Left hindlimb (tissue), 1 donor: ENCODE results near the gene NAPG.
"Not testable (repeated sequence)": the region's sequence is repeated elsewhere in the genome, so short reads cannot be mapped to it uniquely, and the experiment has no call there.

ENCODE experiments used
- DNase-seq: peaks from one replicate; pipeline ENCODE4 v3.0.0-alpha.2; 2018

Gene NAPG

DNA sequence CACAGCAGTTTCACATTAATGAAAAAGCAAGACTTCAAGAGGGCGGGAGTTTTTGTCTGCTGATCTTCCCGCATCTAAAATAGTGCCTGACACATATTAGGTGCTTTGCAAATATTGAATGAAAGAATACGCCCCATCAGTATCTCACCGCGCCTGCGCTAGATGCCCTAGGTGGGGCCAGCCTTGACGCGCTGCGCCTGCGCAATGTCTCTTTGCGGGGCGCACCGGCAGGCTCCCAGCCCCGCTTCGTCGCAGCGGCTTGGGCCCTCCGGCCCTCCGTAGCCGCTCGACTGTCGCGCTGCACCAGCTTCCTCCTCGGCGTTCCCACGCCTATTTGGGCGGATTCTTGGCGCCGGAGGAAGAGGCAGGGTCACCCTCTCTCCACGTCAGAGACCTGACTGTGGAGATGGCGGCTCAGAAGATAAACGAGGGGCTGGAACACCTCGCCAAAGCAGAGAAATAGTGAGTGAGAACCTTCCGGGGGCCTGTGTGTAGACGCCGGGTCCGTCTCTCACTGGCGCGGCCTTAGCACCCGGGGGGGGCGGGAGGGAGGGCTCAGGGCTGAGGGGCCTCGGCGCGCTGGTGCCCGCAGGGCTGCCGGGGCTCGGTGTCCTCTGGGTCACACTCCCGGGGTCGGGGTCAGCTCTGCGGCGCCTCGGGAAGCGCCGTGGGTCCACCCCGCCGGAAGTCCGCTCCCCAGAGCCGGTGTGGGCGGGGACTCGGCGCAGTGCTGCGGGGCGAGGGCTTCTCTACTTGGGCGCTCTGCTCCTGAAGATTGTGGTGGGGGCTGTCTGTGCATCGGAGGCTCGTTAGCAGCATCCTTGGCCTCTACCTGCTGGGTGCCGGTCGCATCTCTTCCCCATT, at the start of gene NAPG:
Gene NAPG (plus strand): TSS at position 331 of the 864 bp plus-strand sequence. CDS start 76 bp downstream, at position 407.
- peak; percentile 95 for DNase-seq

GRCh38 chr18:10476338-10476791, 49.5 kb upstream of the NAPG start:
- no peak for DNase-seq

DNA sequence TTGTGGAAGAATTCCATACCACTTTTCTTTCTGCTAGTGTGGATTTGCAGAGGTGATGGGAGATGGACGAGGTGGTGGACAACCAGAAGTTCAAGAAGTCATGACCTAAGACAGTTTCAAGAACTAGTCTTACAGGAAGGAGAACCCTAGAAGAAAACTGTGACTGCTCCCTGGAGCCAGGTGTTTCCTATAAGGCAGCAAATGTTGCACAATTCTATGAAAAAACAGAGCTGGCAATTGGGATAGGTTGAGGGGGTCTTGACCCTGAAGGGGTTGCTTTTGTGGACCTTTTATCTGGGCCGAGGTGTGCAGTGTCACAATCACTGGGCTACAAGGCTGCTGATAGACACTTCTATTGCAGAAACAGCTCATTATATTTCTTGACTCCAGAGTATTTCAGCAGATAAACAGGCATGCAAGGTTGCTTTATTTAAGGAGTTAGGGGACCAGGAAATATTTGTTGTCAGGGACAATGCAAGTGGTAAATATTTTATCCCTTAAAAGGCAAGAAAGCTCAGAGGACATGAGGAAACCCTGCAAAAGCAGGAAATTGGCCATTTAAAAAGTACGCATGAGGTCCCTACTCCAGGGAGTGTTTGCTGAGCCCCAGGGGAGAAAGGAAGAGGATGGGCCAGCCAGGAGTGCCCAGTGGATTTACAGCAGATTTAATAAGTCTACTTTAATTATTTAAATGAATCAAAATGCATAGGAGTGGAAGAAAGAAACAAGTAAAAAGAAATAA, 48.5 kb upstream of the NAPG start:
- DNase-seq: no peak

DNA sequence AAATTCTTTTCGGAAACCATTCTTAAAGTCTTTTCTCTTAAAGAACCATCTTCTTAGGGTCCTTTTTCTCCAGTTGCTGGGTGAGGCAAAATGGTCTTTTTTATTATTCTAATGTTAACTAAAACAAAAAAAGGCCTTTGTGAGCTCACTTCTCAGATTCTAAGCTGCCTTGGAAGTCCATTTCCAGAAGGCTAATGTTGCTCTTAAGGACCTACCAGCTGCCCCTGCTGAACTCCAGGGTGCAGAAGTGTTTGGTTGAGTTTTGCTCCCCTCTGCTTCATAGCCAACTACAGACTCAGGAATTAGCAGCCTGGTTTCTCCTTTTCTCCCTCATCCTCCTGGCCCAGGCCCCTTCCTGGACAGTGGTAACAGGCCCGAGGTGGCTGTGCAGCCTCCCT, 48.0 kb upstream of the NAPG start:
- DNase-seq: no peak

GRCh38 chr18:10481831-10482230, 44.0 kb upstream of the NAPG start:
- no peak for DNase-seq

DNA sequence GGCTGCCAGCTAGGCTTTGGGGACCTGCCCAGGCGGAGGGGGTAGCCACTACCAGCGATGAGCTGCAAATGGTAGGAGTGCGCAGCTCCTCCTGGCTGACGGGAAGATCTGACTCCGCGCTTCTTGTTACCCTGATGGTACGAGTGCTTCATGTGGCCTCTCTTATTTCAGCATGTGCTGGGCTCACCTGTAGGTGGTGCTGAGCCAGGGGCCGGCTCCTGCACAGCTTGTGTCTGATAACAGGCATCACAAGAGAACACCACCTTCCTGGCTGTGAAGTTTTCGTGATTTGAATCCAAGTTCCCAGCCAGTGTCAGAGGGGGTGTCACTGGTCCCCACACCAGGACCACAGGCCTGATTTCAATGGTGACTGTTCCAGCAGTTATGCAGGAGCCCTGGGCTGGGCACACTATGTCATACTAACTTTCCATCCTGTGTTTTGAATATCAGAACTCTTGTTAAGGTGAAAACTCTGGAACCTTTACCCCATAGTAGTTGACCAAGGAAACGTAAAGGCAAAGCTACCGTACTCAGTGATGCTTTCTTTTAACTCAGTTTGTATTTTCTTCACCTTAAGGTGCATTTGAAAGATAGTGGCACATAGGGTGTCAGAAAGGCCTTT, 43.4 kb upstream of the NAPG start:
- no peak for DNase-seq

- no peak for DNase-seq
These were observed 42.6 kb upstream of the NAPG start for GRCh38 chr18:10482985-10483949.

GRCh38 chr18:10485475-10485874, 40.4 kb upstream of the NAPG start:
- no peak for DNase-seq

- DNase-seq: no peak
These were observed 39.5 kb upstream of the NAPG start for GRCh38 chr18:10486362-10486761.

- DNase-seq: no peak
These were observed 38.7 kb upstream of the NAPG start for GRCh38 chr18:10487154-10487553.

DNA sequence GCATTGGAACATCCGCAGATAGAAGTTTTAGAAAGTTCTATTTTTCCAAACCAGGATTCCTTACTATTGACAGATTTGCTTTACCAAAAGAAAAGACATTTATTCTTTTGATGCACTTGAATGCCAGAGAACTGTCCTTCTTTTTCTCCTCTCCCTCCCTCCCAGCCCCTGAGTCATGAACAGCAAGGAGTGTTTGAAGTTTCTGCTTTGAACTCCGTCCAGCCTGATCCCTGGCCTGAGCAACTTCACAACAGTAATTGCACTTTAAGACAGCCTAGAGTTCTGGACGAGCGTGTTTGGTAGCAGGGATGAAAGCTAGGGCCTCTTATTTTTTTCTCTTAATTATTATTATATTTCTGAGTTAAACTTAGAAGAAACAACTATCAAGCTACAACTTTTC, 37.8 kb upstream of the NAPG start:
- DNase-seq: no peak

- no peak for DNase-seq
These were observed 35.2 kb upstream of the NAPG start for GRCh38 chr18:10490401-10491165.

GRCh38 chr18:10495936-10496335, 29.9 kb upstream of the NAPG start:
- DNase-seq: no peak

- no peak for DNase-seq
These were observed 28.5 kb upstream of the NAPG start for GRCh38 chr18:10497206-10497749.

- DNase-seq: no peak
These were observed 26.6 kb upstream of the NAPG start for GRCh38 chr18:10499230-10499629.

DNA sequence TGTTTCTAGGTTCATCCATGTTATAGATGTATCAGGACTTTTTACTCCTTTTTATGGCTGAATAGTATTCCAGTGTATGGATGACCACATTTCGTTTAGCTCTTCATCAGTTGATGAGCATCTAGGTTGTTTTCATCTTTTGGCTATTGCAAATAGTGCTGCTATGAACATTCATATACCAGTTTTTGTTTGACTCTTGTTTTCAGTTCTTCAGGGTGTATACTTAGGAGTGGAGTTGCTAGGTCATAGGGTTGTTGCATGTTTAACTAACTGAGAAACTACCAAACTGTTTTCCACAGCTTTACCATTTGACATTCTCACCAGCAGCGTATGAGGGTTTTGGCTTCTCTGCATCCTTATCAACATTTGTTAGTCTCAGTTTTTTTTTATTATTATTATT, 25.8 kb upstream of the NAPG start:
- no peak for DNase-seq

DNA sequence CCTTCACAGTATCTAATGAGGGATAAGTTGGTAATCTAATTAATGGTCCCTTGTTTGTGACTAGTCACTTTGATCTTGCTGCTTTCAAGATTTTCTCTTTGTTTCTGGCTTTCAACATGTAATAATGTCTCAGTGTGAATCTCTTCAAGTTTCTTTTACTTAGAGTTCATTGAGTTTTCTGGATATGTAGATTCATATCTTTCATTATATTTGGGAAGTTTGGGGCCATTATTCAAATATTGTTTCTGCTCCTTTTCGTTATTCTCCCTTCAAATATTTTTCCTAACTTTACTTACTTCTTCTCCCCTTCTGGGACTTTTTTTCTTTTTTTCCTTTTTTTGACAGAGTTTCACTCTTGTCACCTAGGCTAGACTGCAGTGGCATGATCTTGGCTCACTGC, 21.1 kb upstream of the NAPG start:
- DNase-seq: no peak

- not testable (repeated sequence) for DNase-seq
These were observed 19.9 kb upstream of the NAPG start for GRCh38 chr18:10505892-10506291.

- no peak for DNase-seq
These were observed 17.2 kb upstream of the NAPG start for GRCh38 chr18:10508591-10508990.

DNA sequence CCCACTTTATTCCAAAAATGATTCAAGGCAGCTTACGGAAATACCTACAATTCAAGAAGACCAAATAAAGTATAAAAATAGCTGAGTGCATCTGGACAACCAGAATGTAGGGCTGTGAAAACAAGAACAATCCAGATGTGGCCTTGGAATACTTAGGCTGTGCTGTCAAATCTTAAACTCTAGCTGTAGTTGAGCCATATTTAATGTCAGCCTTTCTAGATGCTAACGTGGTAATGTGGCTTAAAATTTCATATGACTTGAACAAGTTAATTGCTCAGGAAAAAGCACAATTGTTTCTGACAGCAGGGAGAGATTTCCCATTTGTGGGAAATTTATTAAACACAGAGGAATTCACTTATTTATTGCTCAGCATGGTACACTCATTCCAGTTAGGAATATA, 14.6 kb upstream of the NAPG start:
- no peak for DNase-seq

- no peak for DNase-seq
These were observed 11.7 kb upstream of the NAPG start for GRCh38 chr18:10514082-10514481.
